NCI-H2029 (cell line): ENCODE data around the gene SINHCAF.
A peak's percentile ranks its signal among the peaks of the same experiment; 100 is the strongest.
"Not testable (repeated sequence)": the region's sequence is repeated elsewhere in the genome, so short reads cannot be mapped to it uniquely, and the experiment has no call there.

Source experiments
- DNase-seq: peaks from one replicate; lab custom pipeline; 2025; lab: John Stamatoyannopoulos, UW

SINHCAF gene, protein sequence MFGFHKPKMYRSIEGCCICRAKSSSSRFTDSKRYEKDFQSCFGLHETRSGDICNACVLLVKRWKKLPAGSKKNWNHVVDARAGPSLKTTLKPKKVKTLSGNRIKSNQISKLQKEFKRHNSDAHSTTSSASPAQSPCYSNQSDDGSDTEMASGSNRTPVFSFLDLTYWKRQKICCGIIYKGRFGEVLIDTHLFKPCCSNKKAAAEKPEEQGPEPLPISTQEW

DNA sequence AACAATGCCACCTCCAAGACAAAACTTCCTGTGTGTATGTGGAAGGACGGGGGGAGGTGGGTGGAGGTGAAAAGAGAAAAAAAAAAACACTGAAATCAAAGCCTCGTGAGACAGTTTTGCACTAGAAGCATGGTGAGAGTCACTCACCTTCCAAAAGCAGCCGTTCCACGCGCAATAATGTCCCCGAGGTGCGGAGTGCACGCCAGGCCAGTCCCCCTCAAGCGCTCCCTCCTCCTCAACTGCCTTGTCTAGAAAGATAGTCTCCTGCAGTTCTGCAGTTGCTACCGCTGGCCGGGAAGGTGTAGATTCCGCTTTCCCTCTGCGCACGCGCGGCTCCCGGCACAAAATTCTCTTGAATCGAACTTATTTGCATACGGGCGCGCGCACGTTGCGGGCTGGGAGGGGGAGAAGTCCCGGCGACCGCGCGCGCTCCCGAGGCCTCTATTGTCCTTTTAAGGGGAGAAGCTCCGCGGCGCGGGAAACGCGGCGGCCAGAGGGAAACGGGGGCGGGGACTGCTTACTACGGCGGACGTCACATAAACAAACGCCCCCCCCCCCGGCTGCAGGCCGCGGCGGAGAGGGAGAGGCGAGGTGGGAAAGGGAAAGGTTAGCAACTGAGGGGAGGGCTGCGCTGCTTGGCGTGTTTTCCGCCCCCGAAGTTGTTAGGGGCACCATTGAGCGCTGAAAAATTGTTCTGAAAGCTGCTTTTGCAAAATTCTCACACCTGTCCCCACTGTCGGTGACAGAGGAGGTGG is at the start of gene SINHCAF:
SINHCAF (minus strand) TSS at position 274 of the 755 bp plus-strand sequence. CDS start 27,946 bp downstream, outside the sequence.
- peak; percentile 99 for DNase-seq

DNA sequence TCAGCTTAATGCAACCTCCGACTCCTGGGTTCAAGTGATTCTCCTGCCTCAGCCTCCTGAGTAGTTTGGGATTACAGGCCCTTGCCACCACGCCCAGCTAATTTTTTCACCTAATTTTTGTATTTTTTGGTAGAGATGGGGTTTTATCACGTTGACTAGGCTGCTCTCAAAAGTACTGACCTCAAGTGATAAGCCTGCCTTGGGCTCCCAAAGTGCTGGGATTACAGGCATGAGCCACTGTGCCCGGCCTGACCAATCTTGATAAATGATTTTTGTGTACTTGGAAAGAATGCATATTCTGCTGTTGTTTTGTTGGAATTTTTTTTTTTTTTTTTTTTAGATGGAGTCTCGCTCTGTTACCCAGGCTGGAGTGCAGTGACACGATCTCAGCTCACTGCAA is 49.5 kb upstream of the SINHCAF start:
- not testable (repeated sequence) for DNase-seq

DNA sequence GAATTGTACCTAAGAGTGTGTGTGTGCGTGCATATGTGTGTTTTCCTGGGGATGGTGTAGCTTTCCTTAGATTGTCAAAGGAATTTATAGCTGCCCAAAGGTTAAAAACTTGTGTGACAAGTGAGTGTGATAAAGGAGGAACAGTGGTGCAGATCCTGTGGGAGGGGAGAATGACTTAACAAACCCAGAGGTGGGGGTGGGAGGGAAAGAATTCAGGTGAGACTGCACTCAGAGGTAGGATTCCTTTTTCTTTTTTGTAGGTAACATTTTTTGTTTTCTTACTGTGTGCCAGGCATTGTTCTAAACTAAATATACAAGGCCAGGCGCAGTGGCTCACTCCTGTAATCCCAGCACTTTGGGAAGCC is 45.3 kb upstream of the SINHCAF start:
- DNase-seq, result no peak

DNA sequence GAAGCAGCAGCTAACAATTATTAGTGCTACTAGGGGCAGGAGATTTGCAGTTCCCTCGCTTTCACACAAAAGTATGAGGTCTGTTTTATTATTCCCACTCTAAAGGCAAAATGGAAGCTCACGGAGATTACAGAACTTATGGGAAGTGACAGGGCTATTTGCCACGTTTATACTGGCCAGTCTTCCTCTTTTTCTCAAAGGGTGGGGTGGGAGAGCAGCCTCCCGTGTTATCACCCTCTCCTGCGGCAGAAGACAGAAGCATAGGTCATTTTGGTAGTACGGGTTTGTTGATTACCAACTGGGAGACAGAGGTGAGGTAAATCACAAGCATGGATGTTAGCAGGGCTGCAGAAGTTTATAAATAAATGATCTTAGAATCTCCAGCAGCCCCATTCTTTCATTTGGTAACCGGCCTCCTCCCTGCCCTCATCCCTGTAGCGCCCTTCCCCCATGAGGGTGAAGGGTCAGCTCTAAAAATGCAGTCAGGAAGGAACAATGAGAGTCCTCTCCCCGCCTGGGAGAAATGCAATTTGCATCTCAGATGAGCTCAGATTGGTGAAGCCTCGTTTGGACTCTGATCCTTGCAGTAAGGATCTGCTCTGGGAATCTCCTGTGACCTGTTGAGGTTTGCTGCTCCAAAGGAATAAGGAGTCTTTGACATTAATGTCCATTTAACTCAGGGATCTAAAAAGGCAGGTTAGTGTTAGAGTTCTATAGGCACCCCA is 44.7 kb upstream of the SINHCAF start:
- no peak for DNase-seq

DNA sequence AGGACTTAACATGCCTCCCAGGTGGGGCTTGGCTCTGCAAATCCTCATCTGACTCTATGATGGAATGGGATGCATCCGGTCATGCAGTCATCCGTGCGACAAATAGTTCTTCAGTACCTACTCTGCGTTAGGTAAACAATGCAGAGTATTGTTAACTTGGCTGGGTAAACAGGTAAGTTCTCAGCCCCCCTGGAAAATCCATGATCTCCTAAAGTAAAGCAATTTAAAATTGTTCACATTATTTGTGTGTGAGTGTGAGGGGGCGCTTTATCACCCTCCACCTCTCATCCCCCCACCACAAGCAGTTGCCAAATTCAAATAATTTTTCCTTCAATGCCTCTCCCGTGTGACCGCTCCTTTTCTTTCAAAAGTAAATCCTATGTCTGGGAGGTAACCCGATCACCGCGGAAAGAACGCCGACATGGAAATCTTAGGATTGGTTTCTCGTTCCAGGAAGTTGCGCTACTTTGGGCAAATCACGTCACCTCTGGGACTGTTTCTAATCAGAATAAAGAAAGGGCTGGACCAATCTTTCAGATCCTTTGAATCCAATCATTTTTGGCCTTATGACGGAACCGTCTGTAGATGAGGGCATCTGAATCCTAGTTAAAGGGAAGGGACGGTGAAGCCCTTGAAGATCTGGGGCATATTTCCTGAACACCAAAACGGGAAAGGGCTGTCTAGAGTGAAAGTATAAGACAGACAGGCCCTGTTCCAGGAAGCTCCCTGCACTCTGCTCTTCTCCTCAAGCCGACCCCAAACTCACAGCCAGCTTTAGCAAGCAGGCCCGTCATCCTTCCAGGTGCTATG is 44.0 kb upstream of the SINHCAF start:
- peak; percentile 42 for DNase-seq

DNA sequence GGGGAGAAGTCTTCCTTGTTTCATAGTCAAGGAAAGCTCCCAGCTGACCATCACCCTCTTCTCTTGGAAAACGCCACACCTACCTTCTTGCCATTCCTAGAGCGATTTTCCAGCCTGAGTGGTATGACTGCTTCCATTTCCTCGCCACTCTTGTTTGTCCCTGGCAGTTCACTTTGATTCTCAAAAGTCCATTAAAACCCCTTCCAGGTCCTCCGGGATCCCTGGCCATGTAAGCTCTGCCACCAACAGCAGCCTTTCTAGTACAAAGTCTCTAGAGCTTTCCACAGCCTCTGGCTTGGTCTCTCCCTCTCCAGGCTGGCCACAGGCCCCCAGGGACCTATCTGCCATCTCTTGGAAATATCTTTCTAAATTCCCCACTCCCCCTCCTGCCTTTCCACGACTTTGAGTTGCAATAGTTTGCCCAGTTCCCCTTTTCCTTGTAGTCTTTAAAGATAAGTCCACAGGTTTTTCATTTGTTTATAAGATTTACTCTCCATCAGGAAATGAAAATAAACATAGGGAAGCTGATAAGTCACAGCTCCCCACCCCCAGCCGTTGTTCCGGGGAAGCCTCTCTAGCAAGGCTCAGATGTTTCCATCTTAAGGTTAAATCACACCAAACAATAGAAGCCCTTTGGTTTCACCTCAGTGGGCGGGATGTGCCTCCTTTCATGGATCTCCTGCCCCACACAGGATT is 42.9 kb upstream of the SINHCAF start:
- DNase-seq, result no peak

DNA sequence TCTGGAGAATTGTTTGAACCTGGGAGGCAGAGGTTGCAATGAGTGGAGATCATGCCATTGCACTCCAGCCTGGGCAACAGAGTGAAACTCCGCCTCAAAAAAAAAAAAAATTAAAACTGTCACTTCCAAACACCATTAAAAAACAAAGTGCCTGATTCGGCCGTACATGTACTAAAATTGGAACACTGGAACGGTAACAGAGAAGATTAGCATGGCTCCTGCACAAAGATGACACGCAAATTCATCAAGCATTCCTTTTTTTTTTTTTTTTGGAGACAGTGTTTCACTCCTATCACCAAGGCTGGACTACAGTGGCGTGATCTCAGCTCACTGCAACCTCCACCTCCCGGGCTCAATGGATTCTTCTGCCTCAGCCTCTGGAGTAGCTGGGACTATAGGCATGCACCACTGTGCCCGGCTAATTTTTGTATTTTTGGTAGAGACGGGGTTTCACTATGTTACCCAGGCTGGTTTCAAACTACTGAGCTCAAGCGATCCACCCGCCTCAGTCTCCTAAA is 40.2 kb upstream of the SINHCAF start:
- DNase-seq, result no peak

DNA sequence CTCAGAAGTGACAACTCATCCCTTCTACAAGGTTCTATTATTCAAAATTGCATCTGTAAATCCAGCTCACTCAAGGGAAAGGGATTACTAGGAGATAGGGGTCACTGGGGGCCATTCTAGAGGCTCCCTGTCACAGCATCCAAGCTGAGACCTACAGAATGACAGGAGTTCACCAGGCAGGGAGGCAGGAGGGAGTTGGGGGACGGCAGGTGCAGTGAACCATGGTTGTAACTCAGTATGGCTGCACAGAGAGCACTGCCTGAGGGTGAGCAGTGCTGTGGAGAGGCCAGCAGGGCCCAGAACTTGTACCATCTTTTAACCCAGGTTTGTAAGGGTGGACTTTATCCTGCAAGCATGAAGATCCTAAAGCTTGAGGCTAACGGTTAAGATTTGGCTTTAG is 37.9 kb upstream of the SINHCAF start:
- DNase-seq, result no peak

DNA sequence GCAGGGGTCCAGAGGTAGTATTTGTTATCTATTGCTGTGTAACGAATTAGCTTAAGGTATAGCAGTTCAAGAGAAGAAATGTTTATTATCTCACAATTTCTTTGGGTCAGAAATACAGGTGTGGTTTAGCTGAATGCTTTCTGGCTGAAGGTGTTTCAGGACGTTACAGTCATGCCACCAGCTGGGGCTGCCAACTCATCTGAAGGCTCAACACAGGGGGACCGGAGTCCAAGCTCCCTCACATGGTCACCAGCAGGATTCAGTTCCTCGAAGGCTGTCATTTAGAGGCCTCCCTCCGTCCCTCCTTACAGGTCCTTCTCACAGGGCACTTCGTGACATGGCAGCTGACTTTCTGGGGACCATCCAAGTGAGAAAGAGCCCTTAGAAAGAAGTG is 37.5 kb upstream of the SINHCAF start:
- no peak for DNase-seq

DNA sequence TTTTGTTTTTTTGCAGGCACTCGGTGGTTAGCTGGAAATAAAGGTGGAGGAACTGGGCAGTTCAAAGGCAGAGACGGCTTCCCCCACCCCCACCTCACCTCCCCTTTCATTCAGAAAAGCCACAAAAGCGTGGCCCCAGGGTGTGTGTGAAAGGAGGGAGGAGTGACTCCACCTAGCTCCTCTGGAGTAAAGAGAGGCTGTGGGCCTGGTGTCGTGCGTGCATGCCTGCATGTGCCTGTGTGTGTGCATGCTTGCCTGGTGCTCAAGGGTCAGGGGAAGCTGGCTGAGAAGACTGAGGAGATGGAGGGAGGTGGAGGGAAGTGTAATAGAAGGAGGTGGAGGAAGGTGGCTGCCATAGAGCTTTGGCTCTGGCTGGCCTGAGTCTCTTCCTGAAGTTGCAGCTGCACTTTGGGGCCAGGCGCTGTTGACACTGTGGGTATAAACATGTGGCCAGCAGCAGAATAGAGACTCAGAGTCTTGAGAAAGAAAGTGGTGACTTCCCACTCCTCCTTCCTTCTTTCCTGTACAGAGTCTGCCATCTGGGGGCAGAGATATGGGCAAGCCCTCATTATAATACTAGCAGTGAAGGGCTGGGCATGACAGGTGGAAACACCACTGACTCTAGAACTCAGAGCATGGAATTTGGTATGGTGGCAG is 36.9 kb upstream of the SINHCAF start:
- DNase-seq, result peak; percentile 47

DNA sequence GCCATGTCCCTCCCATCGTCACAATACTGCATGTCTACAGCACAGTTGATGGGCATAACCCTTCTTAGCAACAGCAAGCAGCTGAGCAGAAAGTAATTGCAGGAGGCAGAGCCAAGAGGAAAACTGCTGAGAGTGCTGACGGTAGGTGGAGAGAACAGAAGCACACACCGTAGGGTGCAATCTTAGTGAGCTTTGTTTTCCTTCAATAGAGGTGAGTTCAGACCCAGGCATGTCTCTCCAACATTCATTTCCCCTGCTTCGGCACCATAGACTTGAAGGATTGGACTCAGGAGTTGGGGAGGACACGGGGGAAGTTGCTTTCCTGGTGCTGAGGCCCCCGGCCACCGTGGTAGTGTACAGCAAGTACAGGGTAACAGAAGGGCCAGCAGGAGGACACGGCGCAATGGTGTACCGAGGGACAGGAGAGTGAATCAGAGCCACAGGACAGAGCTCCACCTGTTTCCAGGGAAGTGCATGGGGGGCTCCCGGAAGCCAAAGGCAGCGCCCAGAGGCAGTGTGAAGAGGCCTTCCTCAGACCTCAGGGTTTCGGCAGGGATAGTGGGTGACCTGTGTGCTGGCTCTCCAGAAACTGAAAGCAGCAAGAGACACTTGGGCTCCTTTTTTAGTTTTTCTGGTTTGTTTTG is 36.3 kb upstream of the SINHCAF start:
- DNase-seq, result peak; percentile 42

DNA sequence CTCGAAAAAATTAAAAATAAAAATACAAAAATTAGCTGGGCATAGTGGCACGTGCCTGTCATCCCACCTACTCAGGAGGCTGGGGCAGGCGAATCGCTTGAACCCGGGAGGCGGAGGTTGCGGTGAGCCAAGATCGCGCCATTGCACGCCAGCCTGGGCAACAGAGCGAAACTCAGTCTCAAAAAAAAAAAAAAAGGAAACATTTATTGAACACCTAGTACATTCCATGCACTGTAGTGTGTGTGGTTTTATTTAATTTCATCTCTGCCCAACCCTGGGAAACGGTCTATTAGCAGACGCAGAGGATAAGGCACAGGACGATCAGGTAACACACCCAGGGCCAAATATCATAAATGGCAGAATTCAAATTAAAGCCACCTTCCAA is 35.8 kb upstream of the SINHCAF start:
- no peak for DNase-seq

DNA sequence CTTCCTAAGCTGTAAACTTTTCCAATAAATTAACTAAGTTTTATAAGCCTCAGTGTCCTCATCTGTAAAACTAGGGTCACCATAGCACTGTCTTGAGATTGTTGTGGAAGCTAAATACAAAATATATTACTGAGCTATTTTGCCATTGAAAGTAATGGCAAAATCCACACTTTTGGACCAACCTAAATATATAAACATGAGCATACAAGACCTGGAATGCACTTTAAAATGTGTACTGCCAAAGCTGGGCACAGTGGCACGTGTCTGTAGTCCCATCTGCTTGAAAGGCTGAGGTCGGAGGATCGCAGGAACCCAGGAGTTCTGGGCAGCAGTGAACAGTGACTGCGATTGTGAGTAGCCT is 29.8 kb upstream of the SINHCAF start:
- no peak for DNase-seq

DNA sequence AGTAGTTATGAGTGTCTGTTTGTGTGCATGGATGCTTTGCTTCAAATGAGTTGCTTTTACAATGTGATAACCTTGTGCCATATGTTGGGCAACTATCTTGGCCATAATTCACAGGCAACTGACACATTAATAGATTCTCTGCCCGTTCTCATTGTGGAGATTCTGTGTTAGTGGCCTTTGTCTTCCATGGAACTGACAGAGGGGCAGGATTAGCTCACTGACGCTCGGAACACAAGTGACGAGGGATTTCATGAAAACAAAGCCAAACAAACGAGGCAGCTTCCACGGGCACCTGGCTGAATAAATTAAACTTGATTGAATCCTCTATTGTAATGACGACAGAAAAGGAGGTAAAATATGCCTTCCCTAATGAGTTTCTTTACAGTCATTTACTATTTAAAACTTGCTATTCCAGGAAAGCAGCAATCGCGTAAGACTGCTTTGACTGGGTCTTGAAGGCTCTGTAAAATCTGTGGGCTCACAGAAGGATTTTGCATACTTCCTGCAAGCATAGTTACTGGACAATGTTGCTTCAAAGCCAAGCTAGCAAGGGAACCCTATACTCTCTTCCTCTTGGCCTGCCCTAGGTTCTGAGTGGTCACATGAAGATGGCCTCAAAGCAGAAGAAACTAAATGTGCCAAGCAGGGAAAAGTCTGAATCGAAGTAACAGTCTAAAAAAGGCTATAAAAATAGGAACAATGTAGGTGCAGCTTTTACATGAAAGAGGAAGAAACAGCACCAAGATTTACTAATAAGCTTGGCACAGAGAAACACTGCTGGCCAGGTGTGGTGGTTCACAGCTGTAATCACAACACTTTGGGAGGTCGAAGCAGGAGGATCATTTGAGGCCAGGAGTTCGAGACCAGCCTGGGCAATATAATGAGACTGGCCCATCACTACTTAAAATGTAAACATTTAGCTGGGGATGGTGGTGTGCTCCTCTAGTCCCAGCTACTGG is 28.1 kb upstream of the SINHCAF start:
- DNase-seq, result no peak

DNA sequence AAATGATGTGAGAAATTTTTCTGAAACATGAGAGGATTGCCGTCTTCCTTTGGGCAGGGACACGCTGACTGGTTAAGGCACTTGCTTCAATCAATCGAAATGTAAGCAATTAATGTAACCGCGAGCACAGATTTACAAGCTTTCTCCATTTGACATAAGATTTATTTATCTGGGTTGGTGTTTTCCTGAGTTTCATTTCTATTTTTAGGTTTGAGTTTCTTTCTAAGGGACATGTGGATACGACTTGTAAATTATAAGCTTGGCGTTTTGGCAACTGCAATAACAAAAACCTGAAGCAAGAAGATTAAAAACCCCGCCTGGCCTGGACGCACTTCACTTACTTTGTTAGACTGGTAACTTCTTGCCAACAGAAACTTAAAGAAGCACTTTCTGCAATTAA is 20.3 kb upstream of the SINHCAF start:
- DNase-seq, result no peak

DNA sequence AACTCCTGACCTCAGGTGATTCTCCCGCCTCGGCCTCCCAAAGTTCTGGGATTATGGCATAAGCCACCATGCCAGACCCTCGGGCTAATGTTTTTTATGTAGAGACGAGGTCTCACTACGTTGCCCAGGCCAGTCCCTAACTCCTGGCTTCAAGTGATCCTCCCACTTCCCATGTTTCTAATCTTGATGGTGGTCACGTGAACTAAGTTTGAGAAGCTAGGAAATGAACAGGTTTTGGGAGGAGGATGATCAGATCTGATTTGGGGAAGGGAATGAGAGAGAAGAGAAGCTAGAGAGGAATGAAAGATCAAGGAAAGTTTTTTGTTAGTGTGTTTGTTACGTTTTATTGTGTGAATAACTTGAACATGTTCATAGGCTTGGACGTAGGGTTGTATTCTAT is 17.2 kb upstream of the SINHCAF start:
- DNase-seq, result no peak

DNA sequence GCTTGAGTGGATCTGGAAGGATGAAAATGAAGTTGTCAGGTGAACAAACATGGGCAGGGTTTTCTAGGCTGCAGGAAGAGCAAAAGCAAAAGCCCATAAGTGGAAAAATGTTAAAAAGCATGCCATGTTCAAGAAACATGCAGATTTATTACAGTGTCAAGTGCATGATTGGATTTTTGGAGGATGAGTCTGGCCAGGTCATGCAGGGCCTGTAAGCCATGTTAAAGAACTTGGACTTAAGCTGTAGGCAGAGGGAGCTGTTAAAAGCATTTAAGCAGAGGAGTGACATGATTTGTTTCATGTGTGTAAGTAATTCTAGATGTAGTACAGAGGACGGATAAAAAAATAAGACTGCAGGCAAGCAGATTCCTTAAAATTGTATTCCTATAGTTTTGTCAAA is 16.3 kb upstream of the SINHCAF start:
- no peak for DNase-seq

DNA sequence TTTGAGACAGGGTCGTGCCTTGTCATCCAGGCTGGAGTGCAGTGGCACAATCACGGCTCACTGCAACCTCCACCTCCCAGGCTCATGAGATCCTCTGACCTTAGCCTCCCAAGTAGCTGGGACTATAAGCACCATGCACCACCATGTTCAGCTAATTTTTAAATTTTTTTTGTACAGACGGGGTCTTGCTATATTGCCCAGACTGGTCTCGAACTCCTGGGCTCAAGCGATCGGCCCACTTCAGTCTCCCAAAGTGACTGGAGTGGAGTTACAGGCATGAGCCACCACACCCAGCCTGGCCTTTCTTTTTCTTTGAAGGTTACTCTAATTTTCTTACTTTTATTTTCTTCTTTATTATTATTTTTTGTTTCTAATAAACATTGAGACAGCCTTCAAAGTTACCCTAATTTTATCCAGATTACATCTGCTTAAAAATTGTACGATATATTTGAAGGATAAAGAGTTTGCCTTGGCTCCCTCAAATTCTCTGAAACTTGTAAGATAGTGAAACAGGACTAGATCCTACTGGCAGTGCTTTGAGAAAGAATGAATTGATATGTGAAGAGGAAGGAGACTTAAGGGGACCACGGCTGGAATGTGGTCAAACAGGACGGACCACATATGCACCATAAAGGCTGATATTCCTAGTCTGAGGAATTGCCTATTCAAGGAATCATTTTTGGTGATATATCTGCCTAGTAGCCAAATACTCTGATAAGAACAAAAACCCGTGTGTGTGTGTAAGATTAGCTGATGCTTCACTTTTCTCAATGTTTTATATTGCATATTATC is 14.1 kb upstream of the SINHCAF start:
- DNase-seq, result no peak

DNA sequence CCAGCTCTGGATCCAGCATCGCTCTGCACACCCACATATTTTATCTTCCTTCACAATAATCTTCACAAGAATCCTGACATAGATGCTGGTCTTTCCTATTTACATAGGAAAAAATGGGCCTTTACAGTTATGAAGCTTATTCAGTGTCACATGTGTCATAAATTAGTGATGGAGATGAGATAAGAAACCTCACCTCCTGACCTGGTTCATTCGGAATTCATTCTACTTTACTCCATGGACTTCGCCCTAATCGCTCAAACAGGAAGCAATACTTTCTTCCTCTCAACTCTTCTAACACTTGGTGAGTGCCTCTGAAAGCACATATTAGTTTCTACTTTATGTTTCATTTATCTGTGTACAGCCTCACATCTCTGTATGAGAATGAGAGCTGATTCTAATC is 12.0 kb upstream of the SINHCAF start:
- no peak for DNase-seq
